Measurements from ENCODE around the gene ANXA2R.

The ANXA2R gene

DNA sequence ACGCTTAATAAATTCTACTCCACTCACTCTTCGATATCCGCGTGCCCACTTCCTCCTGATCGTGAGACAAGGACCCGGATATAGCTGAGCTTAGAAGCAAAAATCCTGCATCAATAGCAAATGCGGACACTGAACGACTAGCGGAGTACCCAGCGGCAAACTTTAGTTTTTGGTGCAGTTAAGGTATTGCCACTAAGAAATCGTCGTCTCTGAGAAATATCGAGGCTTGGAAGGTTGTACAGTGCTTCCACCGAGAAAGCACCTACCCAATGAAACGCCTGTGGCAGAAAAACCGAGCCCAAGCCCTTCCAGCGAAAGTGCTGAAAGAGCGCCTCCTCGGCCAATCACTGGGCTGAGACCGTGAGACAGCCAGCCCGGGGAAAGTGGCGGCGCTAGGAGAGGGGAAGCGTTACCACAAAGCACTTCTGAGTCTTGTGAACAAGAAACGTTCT is 32.2 kb downstream of the ANXA2R start:
- Histone ChIP-seq H3K79me1 (replicated peaks; ENCODE audit: low read length, poor library complexity, severe bottlenecking) (peaks cover 6% of the 10 kb centered on the region), H2BK5ac (ENCODE audit: low read depth, low read length, poor library complexity, severe bottlenecking) (no peak overlapping the region), H2AK5ac (ENCODE audit: low read length, severe bottlenecking) (no peak overlapping the region), H2BK15ac (ENCODE audit: low read depth, poor library complexity, severe bottlenecking) (no peak overlapping the region), H2BK12ac (ENCODE audit: low read length in 2 of 2) (no peak overlapping the region), H3K23ac (ENCODE audit: low read length in 2 of 2) (no peak overlapping the region), H3K14ac (ENCODE audit: low read length in 2 of 2) (no peak overlapping the region), H3K27ac (ENCODE audit: low read length, poor library complexity, severe bottlenecking) (peak overlapping the region; percentile 91), H4K91ac (ENCODE audit: low read length) (no peak overlapping the region), H2BK120ac (ENCODE audit: low read depth, low read length) (no peak overlapping the region), H3K4me2 (ENCODE audit: low read length, poor library complexity, severe bottlenecking) (peak overlapping the region; percentile 61), H3K27me3 (ENCODE audit: control insufficient read depth in 1 of 2, insufficient read depth in 1 of 2, low read length in 2 of 2) (no peaks in the 10 kb centered on the region), H4K8ac (ENCODE audit: low read length) (peak overlapping the region; percentile 88), H3K4me3 (ENCODE audit: insufficient read depth in 1 of 2, low read depth in 1 of 2, low read length in 2 of 2) (peak overlapping the region; percentile 59 to 79), H3K4me1 (ENCODE audit: control insufficient read depth, insufficient read depth, low read depth, low read length) (peaks cover 4% of the 10 kb centered on the region), H3K9ac (ENCODE audit: low read length) (peak overlapping the region; percentile 92), H3K18ac (ENCODE audit: low read depth in 1 of 2, low read length in 2 of 2) (peak overlapping the region; percentile 25 to 88), H3K9me3 (ENCODE audit: control insufficient read depth, low read length) (no peaks in the 10 kb centered on the region), H2AFZ (ENCODE audit: low read depth, low read length) (no peak overlapping the region), H3K4ac (ENCODE audit: low read depth in 1 of 2, low read length in 2 of 2) (peak overlapping the region; percentile 79 to 87), H3K36me3 (ENCODE audit: control insufficient read depth in 1 of 2, insufficient read depth in 2 of 2, low read depth in 1 of 2, low read length in 2 of 2) (peaks cover 0 to 5% of the 10 kb centered on the region in 2 experiments)
- 12% methylated on average over 25 of the region's 25 CpGs for WGBS
- peak; percentile 87 for DNase-seq

- Histone ChIP-seq H2BK15ac (ENCODE audit: low read depth, poor library complexity, severe bottlenecking) (peak overlapping the region; percentile 80), H3K27me3 (ENCODE audit: control insufficient read depth in 1 of 2, insufficient read depth in 1 of 2, low read length in 2 of 2) (no peaks in the 10 kb centered on the region), H3K4me2 (ENCODE audit: low read length, poor library complexity, severe bottlenecking) (peak overlapping the region; percentile 61), H4K91ac (ENCODE audit: low read length) (peak overlapping the region; percentile 80), H3K9ac (ENCODE audit: low read length) (peak overlapping the region; percentile 92), H3K27ac (ENCODE audit: low read length, poor library complexity, severe bottlenecking) (peak overlapping the region; percentile 91), H3K4ac (ENCODE audit: low read depth in 1 of 2, low read length in 2 of 2) (peak overlapping the region; percentile 79 to 89), H3K79me1 (replicated peaks; ENCODE audit: low read length, poor library complexity, severe bottlenecking) (peaks cover 6% of the 10 kb centered on the region), H3K23ac (ENCODE audit: low read length in 2 of 2) (no peak overlapping the region), H2BK12ac (ENCODE audit: low read length in 2 of 2) (peak overlapping the region; percentile 45 to 63), H3K4me1 (ENCODE audit: control insufficient read depth, insufficient read depth, low read depth, low read length) (peaks cover 4% of the 10 kb centered on the region), H2AFZ (ENCODE audit: low read depth, low read length) (no peak overlapping the region), H4K8ac (ENCODE audit: low read length) (peak overlapping the region; percentile 93), H3K4me3 (ENCODE audit: insufficient read depth in 1 of 2, low read depth in 1 of 2, low read length in 2 of 2) (peak overlapping the region; percentile 37 to 79), H2BK5ac (ENCODE audit: low read depth, low read length, poor library complexity, severe bottlenecking) (no peak overlapping the region), H2AK5ac (ENCODE audit: low read length, severe bottlenecking) (peak overlapping the region; percentile 17), H2BK120ac (ENCODE audit: low read depth, low read length) (peak overlapping the region; percentile 73), H3K14ac (ENCODE audit: low read length in 2 of 2) (peak overlapping the region in 1 of 2 experiments; percentile 78), H3K18ac (ENCODE audit: low read depth in 1 of 2, low read length in 2 of 2) (peak overlapping the region; percentile 78 to 81), H3K36me3 (ENCODE audit: control insufficient read depth in 1 of 2, insufficient read depth in 2 of 2, low read depth in 1 of 2, low read length in 2 of 2) (peaks cover 0 to 5% of the 10 kb centered on the region in 2 experiments), H3K9me3 (ENCODE audit: control insufficient read depth, low read length) (no peaks in the 10 kb centered on the region)
- DNase-seq, result peak; percentile 89
- 46% methylated on average over 27 of the region's 27 CpGs for WGBS
These were observed 32.7 kb downstream of the ANXA2R start for GRCh38 chr5:43007246-43007910.

DNA sequence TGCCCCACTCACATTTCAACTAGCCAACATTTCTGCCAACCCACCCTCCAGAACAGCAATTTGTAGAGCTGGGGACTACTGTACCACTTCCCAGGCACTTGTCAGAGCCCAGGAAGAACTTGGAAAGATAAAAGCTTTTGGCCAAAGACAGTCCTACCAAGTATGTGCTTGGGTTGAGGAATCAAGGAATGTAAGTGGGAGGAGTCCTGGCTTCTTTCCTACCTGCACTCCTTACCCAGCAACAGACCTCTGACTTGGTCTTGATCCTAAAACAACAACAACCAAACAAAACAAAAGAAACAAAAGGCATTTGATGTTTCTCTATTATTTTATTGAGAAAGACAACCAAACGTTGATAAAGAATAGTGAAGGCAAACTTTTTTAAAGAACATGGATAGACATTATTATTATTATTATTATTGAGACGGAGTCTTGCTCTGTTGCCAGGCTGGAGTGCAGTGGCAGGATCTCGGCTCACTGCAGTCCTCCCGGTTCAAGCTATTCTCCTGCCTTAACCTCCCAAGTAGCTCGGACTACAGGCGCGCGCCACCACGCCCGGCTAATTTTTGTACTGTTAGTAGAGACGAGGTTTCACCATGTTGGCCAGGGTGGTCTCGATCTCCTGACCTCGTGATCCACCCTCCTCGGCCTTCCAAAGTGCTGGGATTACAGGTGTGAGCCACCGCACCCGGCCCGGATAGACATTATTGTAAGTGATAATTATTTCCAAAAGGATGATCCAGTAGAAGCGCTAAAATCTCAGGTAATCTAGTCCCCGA is 33.5 kb downstream of the ANXA2R start:
- Histone ChIP-seq H4K91ac (ENCODE audit: low read length) (no peak overlapping the region), H2AFZ (ENCODE audit: low read depth, low read length) (no peak overlapping the region), H3K36me3 (ENCODE audit: control insufficient read depth in 1 of 2, insufficient read depth in 2 of 2, low read depth in 1 of 2, low read length in 2 of 2) (peaks cover 0 to 5% of the 10 kb centered on the region in 2 experiments), H2BK5ac (ENCODE audit: low read depth, low read length, poor library complexity, severe bottlenecking) (no peak overlapping the region), H3K18ac (ENCODE audit: low read depth in 1 of 2, low read length in 2 of 2) (peak overlapping the region in 1 of 2 experiments; percentile 78), H3K27me3 (ENCODE audit: control insufficient read depth in 1 of 2, insufficient read depth in 1 of 2, low read length in 2 of 2) (no peaks in the 10 kb centered on the region), H4K8ac (ENCODE audit: low read length) (peak overlapping the region; percentile 93), H3K27ac (ENCODE audit: low read length, poor library complexity, severe bottlenecking) (peak overlapping the region; percentile 91), H3K4me2 (ENCODE audit: low read length, poor library complexity, severe bottlenecking) (peak overlapping the region; percentile 61), H3K9me3 (ENCODE audit: control insufficient read depth, low read length) (no peaks in the 10 kb centered on the region), H3K4me1 (ENCODE audit: control insufficient read depth, insufficient read depth, low read depth, low read length) (peaks cover 4% of the 10 kb centered on the region), H3K79me1 (replicated peaks; ENCODE audit: low read length, poor library complexity, severe bottlenecking) (peaks cover 4% of the 10 kb centered on the region), H3K4me3 (ENCODE audit: insufficient read depth in 1 of 2, low read depth in 1 of 2, low read length in 2 of 2) (peak overlapping the region in 1 of 2 experiments; percentile 79), H2BK120ac (ENCODE audit: low read depth, low read length) (peak overlapping the region; percentile 73), H2AK5ac (ENCODE audit: low read length, severe bottlenecking) (peak overlapping the region; percentile 17), H3K4ac (ENCODE audit: low read depth in 1 of 2, low read length in 2 of 2) (peak overlapping the region in 1 of 2 experiments; percentile 89), H3K9ac (ENCODE audit: low read length) (peak overlapping the region; percentile 92), H2BK12ac (ENCODE audit: low read length in 2 of 2) (peak overlapping the region; percentile 45 to 63), H3K14ac (ENCODE audit: low read length in 2 of 2) (no peak overlapping the region), H2BK15ac (ENCODE audit: low read depth, poor library complexity, severe bottlenecking) (no peak overlapping the region), H3K23ac (ENCODE audit: low read length in 2 of 2) (no peak overlapping the region)
- WGBS, result 95% methylated on average over 17 of the region's 19 CpGs
- no peak for DNase-seq

DNA sequence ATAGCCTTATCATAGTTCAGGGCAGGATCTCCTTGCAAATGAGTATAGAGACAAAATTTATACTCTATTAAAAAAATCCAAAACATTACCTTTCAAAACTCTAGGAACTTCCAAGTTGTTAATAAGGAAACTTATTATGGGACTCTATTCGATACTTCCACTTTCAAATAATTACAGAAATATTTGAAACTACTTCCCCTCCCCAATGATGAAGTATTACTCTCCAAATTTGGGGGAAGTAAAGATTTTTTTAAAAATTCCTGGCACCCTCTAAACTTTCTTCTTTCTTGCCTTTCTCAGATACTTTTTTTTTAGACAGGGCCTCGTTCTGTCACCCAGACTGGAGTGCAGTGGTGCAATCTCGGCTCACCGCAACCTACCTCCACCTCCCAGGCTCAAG is 35.1 kb downstream of the ANXA2R start:
- Histone ChIP-seq H2BK5ac (ENCODE audit: low read depth, low read length, poor library complexity, severe bottlenecking) (no peak overlapping the region), H3K27ac (ENCODE audit: low read length, poor library complexity, severe bottlenecking) (no peak overlapping the region), H2AFZ (ENCODE audit: low read depth, low read length) (no peak overlapping the region), H3K36me3 (ENCODE audit: control insufficient read depth in 1 of 2, insufficient read depth in 2 of 2, low read depth in 1 of 2, low read length in 2 of 2) (peaks cover 0 to 1% of the 10 kb centered on the region in 2 experiments), H3K79me1 (replicated peaks; ENCODE audit: low read length, poor library complexity, severe bottlenecking) (peaks cover 4% of the 10 kb centered on the region), H3K14ac (ENCODE audit: low read length in 2 of 2) (no peak overlapping the region), H3K18ac (ENCODE audit: low read depth in 1 of 2, low read length in 2 of 2) (no peak overlapping the region), H3K4me3 (ENCODE audit: insufficient read depth in 1 of 2, low read depth in 1 of 2, low read length in 2 of 2) (no peak overlapping the region), H4K91ac (ENCODE audit: low read length) (no peak overlapping the region), H2AK5ac (ENCODE audit: low read length, severe bottlenecking) (no peak overlapping the region), H3K4me1 (ENCODE audit: control insufficient read depth, insufficient read depth, low read depth, low read length) (peaks cover 10% of the 10 kb centered on the region), H3K4ac (ENCODE audit: low read depth in 1 of 2, low read length in 2 of 2) (no peak overlapping the region), H2BK12ac (ENCODE audit: low read length in 2 of 2) (no peak overlapping the region), H3K23ac (ENCODE audit: low read length in 2 of 2) (no peak overlapping the region), H3K27me3 (ENCODE audit: control insufficient read depth in 1 of 2, insufficient read depth in 1 of 2, low read length in 2 of 2) (no peaks in the 10 kb centered on the region), H2BK15ac (ENCODE audit: low read depth, poor library complexity, severe bottlenecking) (no peak overlapping the region), H4K8ac (ENCODE audit: low read length) (no peak overlapping the region), H3K4me2 (ENCODE audit: low read length, poor library complexity, severe bottlenecking) (no peak overlapping the region), H3K9ac (ENCODE audit: low read length) (no peak overlapping the region), H2BK120ac (ENCODE audit: low read depth, low read length) (no peak overlapping the region), H3K9me3 (ENCODE audit: control insufficient read depth, low read length) (no peaks in the 10 kb centered on the region)
- WGBS, result 95% methylated on average over 3 of the region's 4 CpGs
- no peak for DNase-seq
